ENCODE measurements around the gene CDK5R2. TPM values are rescaled to one million over a fixed set of nuclear protein-coding genes. Genes with fewer than 3 reads are reported as not detected.
A peak's percentile ranks its signal among the peaks of the same experiment; 100 is the strongest.

CDK5R2 gene
- total RNA-seq, 1 donor from 2014 or later = 1.9 TPM

DNA sequence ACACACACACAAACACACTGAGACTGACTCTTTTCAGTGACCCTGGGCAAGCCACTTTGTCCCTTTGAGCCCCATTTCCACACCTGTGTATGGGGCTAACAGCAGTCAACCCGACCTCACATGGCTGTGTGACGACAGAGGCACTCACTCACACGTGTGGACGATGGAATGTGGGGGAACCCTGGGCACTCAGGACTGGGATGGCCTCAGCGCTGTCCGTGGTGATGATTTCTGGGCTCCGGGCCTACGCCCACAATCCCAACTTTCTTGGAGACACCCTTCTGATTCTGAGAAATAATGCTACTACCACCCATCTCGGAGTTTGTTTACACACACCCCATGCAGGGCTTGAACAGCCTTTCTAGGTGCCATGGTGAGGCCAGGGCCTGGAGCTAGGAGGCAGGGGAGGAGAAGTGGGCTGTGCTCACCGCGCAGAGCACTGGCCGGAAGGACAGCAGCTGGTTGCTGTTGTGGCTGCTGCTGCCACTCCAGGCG, 32.3 kb downstream of the CDK5R2 start:
- no peaks in the 10 kb centered on the region for H3K9me3 Mint-ChIP-seq
- TF ChIP-seq CTCF (conservative IDR thresholded peaks at IDR 0.05) = no peak
- no peak overlapping the region for H3K27ac Mint-ChIP-seq (ENCODE audit: unreplicated experiment)
- peaks cover 96% of the 10 kb centered on the region for H3K27me3 Mint-ChIP-seq (ENCODE audit: low read depth)
- no peaks in the 10 kb centered on the region for H3K4me1 Mint-ChIP-seq
- no peak for DNase-seq (ENCODE audit: low read depth, low spot score)
- no peak overlapping the region for H3K4me3 Mint-ChIP-seq
- H3K36me3 Mint-ChIP-seq (ENCODE audit: low read depth) = no peaks in the 10 kb centered on the region

DNA sequence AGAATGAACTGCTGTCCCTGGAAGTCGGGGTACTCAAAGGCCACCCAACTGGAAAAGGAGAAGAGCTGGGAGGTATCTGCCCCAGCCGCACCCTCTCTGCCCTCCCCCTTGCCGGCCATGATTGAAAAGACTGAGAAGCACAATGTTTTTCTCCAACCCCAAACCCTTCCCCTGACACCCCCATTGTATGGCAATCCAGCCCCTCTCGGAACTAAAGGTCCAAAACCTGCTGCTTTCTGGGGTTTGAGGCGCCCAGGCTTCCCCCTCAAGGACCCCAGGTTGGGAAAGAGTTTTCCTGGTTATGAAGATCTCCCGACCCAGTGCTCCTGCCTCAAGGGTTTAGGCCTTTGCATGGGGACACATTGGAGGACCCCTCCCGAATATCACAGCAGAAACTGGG, 32.7 kb downstream of the CDK5R2 start:
- H3K36me3 Mint-ChIP-seq (ENCODE audit: low read depth) = no peaks in the 10 kb centered on the region
- peaks cover 96% of the 10 kb centered on the region for H3K27me3 Mint-ChIP-seq (ENCODE audit: low read depth)
- no peaks in the 10 kb centered on the region for H3K9me3 Mint-ChIP-seq
- TF ChIP-seq CTCF (conservative IDR thresholded peaks at IDR 0.05) = no peak
- H3K4me3 Mint-ChIP-seq = no peak overlapping the region
- DNase-seq (ENCODE audit: low read depth, low spot score) = no peak
- no peak overlapping the region for H3K27ac Mint-ChIP-seq (ENCODE audit: unreplicated experiment)
- no peaks in the 10 kb centered on the region for H3K4me1 Mint-ChIP-seq

GRCh38 chr2:218992703-218993344, 33.4 kb downstream of the CDK5R2 start:
- no peak for TF ChIP-seq CTCF (conservative IDR thresholded peaks at IDR 0.05)
- H3K9me3 Mint-ChIP-seq = no peaks in the 10 kb centered on the region
- H3K4me3 Mint-ChIP-seq = no peak overlapping the region
- no peaks in the 10 kb centered on the region for H3K36me3 Mint-ChIP-seq (ENCODE audit: low read depth)
- DNase-seq (ENCODE audit: low read depth, low spot score) = no peak
- H3K4me1 Mint-ChIP-seq = no peaks in the 10 kb centered on the region
- peaks cover 96% of the 10 kb centered on the region for H3K27me3 Mint-ChIP-seq (ENCODE audit: low read depth)
- no peak overlapping the region for H3K27ac Mint-ChIP-seq (ENCODE audit: unreplicated experiment)

- no peaks in the 10 kb centered on the region for H3K36me3 Mint-ChIP-seq (ENCODE audit: low read depth)
- H3K9me3 Mint-ChIP-seq = no peaks in the 10 kb centered on the region
- peak; percentile 27 for TF ChIP-seq CTCF (conservative IDR thresholded peaks at IDR 0.05)
- H3K4me1 Mint-ChIP-seq = no peaks in the 10 kb centered on the region
- DNase-seq (ENCODE audit: low read depth, low spot score) = no peak
- H3K27ac Mint-ChIP-seq (ENCODE audit: unreplicated experiment) = no peak within 1 kb of the TSS
- H3K27me3 Mint-ChIP-seq (ENCODE audit: low read depth) = peaks cover 96% of the 10 kb centered on the region
- no peak within 1 kb of the TSS for H3K4me3 Mint-ChIP-seq
Measured at GRCh38 chr2:218993345-218994315, 34.2 kb downstream of the CDK5R2 start, which contains the start of gene CRYBA2. CRYBA2 (minus strand) TSS chr2:218993422; CDS start chr2:218993176, 246 bp downstream.

DNA sequence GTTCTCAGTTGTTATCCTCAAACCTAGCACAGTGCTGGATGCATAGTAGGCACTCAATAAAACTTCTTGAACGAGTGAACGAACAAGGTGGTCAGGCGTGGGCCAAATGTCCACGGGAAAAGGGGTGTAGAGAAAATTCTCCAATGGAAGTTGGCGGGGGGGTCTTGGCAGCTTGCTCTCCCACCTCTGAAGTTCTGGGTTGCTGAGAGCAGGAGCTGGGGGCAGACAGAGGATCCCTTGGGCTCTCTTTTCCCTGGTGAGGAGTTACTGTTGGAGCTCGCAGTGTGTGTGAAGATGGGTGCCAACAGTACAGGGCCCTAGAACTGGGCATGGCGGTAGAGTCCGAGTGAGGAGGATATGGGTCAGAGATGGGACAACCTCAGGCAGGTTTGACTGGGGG, 36.1 kb downstream of the CDK5R2 start:
- no peak for TF ChIP-seq CTCF (conservative IDR thresholded peaks at IDR 0.05)
- Mint-ChIP-seq H3K9me3 (no peaks in the 10 kb centered on the region), H3K4me3 (no peak overlapping the region)

More for the DNA sequence above, 36.1 kb downstream of the CDK5R2 start:
- no peak for DNase-seq (ENCODE audit: low read depth, low spot score)
- H3K36me3 Mint-ChIP-seq (ENCODE audit: low read depth) = no peaks in the 10 kb centered on the region
- H3K27me3 Mint-ChIP-seq (ENCODE audit: low read depth) = peaks cover 96% of the 10 kb centered on the region
- H3K4me1 Mint-ChIP-seq = no peaks in the 10 kb centered on the region
- H3K27ac Mint-ChIP-seq (ENCODE audit: unreplicated experiment) = no peak overlapping the region

Data from neural crest cell (in vitro differentiated cells).